GM10266 (cell line): ENCODE results near the gene GSN.

Experiments
- DNase-seq: peaks from one replicate; pipeline ENCODE4 v3.0.0; 2012; ENCODE audit errors: extremely low spot score
- TF ChIP-seq, protein P1 (sequence below): IDR thresholded peaks from 2 replicates; pipeline ENCODE4 v1.5.1; 2012; ENCODE audit warnings: mild to moderate bottlenecking, low read depth; ENCODE audit not compliant: control insufficient read depth, insufficient read depth; ENCODE audit errors: missing control alignments

Gene GSN

DNA sequence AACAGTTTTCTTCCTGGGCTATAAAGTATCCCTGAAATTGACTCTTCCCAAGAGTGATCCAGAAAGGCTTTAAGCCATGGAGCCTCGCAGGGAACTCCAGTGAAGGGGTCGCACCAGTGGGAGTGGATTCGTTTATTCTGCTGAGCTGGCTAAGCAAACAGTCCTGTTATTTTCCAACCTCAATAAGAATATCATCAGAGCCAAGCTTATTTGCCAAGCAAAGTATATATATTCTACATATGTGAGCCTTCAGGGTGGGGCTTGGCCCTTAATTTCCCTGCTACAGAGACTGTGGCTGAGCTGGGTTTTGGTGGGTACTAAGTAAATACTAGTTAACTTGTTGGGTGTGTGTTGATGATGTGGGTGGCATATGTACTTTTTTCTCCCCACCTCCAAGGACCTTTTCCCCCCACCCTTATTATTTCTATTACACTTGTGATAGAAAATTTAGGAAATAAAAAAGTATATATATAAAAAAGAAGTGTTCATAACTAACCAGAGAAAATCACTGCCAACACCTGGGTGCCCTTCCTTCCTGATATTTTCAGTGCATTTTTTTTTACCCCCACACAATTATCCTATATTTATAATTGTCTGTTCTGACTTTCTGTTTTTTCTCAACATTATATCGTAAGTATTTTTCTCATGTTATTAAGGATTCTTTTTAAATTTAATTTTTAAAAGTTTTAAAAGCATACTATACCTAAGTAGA is 5.3 kb downstream of the GSN start:
- TF ChIP-seq, protein P1, sequence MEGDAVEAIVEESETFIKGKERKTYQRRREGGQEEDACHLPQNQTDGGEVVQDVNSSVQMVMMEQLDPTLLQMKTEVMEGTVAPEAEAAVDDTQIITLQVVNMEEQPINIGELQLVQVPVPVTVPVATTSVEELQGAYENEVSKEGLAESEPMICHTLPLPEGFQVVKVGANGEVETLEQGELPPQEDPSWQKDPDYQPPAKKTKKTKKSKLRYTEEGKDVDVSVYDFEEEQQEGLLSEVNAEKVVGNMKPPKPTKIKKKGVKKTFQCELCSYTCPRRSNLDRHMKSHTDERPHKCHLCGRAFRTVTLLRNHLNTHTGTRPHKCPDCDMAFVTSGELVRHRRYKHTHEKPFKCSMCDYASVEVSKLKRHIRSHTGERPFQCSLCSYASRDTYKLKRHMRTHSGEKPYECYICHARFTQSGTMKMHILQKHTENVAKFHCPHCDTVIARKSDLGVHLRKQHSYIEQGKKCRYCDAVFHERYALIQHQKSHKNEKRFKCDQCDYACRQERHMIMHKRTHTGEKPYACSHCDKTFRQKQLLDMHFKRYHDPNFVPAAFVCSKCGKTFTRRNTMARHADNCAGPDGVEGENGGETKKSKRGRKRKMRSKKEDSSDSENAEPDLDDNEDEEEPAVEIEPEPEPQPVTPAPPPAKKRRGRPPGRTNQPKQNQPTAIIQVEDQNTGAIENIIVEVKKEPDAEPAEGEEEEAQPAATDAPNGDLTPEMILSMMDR: no peak
- DNase-seq: no peak

DNA sequence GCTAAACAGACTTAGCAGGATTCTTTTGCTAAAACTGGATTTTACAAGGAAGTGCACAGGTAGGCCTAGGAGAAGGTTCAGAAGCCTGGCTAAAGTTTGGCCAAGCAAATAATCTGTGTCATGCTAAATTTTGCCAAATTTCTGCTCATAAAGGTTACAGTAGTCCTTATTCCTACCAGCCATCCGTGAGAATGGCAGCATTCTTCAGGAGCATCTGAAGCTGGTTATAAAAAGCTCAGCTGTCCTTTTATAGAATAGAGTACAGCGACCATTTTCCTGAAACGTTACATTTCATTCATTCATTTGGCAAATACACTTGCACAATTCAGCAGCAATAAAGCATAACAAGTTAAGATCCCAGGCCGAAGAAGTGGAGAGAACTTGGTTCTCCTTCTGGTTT is 6.9 kb downstream of the GSN start:
- TF ChIP-seq, protein P1: no peak
- DNase-seq: no peak

DNA sequence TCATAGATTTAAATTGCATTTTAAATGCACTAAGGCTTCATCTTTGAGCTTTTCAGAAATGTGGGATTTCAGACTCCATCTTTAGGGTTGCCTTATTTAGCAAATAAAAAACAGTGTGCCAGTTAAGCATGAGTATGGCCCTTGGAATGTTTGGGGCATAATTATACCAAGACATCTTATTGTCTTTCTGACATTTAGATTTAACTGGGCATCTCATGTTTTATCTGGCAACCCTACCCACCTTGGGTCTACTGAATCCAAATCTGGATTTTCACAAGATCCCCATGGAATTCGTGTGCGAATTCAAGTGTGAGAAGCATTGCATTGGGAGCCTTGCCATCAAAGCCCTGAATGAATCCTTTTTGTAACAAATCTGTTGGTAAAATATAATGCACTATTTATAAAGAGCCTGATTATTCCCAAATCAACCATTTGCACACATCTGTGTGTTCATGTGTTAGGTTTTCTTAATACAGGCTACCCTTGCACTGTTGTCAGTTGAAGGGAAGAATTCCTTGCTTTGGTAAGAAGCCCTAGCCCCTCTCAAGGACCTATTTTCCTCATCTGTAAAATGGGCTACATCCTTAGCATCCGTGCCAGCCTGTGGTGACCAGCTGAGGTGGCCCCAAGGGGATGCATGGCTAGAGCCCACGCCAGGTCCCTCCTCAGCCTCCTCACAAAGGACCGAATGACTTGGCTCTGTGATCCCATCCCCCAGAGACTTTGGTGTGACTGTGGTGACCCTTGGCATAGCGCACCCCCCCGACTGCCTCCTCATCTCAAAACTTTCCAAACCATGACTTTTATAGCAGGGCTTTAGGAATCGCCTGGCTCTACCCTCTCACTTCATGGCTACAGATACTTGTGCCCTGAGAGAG is 8.1 kb downstream of the GSN start:
- TF ChIP-seq, protein P1: no peak
- no peak for DNase-seq

DNA sequence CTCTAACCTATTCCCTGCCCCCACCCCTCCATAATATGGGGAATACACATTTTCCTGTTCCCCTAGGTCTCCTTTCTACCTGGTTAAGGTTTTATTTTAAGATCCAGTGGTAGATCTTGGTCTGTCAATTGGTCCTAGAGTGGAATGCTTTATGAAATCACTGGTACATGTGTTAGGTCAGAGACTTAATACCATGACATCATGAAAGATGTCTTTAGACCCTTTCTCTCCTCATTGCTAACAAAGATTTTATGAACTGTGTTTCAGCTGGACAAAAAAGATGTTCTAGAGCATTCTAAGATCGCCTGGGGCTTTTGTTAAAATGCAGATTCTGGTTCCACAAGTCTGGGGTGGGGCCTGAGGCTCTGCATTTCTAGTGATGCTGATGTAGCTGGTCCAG is 9.1 kb downstream of the GSN start:
- TF ChIP-seq, protein P1: no peak

GRCh38 chr9:121277518-121278295 is 9.7 kb downstream of the GSN start:
- no peak for DNase-seq
- TF ChIP-seq, protein P1: no peak

More for the DNA sequence above, 9.1 kb downstream of the GSN start:
- DNase-seq: no peak

GRCh38 chr9:121278477-121279261 is 10.7 kb downstream of the GSN start:
- TF ChIP-seq, protein P1: peak; percentile 61
- DNase-seq: peak; percentile 55
